ENCODE data around the gene CBLN4. TPM values are rescaled to one million over a fixed set of nuclear protein-coding genes. Genes with fewer than 3 reads are reported as not detected.

CBLN4 gene
- total and polyA plus RNA-seq, 2 of the 8 experiments (the other 6 are each of a cell fraction or from before 2014, with no cell fraction given) = 0.03 to 0.13 TPM

GRCh38 chr20:55974491-55975202 lies 30.7 kb downstream of the CBLN4 start:
- no peak overlapping the region for H4K5ac ChIP-seq (ENCODE audit: insufficient read length, low read depth, low read length)
- H4K20me1 ChIP-seq (replicated peaks in 1 of 2; ENCODE audit: control insufficient read depth in 1 of 2, insufficient read depth in 2 of 2, low read length in 2 of 2) = no peaks in the 10 kb centered on the region
- no peak overlapping the region for H4K91ac ChIP-seq (replicated peaks; ENCODE audit: insufficient read length, low read length)
- no peak overlapping the region for H3K27ac ChIP-seq (ENCODE audit: low read depth, low read length)
- no peaks in the 10 kb centered on the region for H3K36me3 ChIP-seq (ENCODE audit: control insufficient read depth in 2 of 4, insufficient read depth in 4 of 4, low read length in 3 of 4)
- no peaks in the 10 kb centered on the region for H3K4me1 ChIP-seq (replicated peaks in 1 of 4; ENCODE audit: control insufficient read depth in 3 of 4, insufficient read depth in 4 of 4, low read length in 3 of 4)
- H4K8ac ChIP-seq (ENCODE audit: extremely low read depth, insufficient read depth, low read length) = no peak overlapping the region
- DNase-seq (ENCODE audit: low read depth in 1 of 2, low spot score in 2 of 2) (no peak), FAIRE-seq (no peak)
- no peaks in the 10 kb centered on the region for H3K79me2 ChIP-seq (ENCODE audit: control insufficient read depth in 1 of 2, insufficient read depth in 2 of 2, low read length in 2 of 2)
- H2AK5ac ChIP-seq (ENCODE audit: low read depth, low read length) = no peak overlapping the region
- H3K23me2 ChIP-seq (ENCODE audit: low read depth, low read length) = no peaks in the 10 kb centered on the region; the same call in 1 of the 2 replicates
- no peak overlapping the region for H2BK120ac ChIP-seq (replicated peaks; ENCODE audit: low read depth, low read length)
- no peak overlapping the region for H2BK5ac ChIP-seq (ENCODE audit: low read depth, low read length)
- H2BK20ac ChIP-seq (ENCODE audit: low read length) = no peak overlapping the region
- no peak overlapping the region for H3K56ac ChIP-seq (replicated peaks; ENCODE audit: insufficient read length, low read depth, low read length)
- H3K18ac ChIP-seq (ENCODE audit: extremely low read depth, low read length) = no peak overlapping the region
- ChIA-PET POLR2A (ENCODE audit: partially characterized antibody) (no interaction called here), CTCF (ENCODE audit: partially characterized antibody) (no interaction called here)
- no peak overlapping the region for H2BK15ac ChIP-seq (ENCODE audit: low read length)
- no peak overlapping the region for H3K4me3 ChIP-seq (ENCODE audit: extremely low read depth in 1 of 4, insufficient read depth in 2 of 4, low read depth in 3 of 4, low read length in 4 of 4)
- peaks cover 56 to 86% of the 10 kb centered on the region in 2 experiments for H3K9me3 ChIP-seq (ENCODE audit: insufficient read depth in 2 of 2, low read depth in 1 of 2, low read length in 1 of 2)
- no peak overlapping the region for H3K9ac ChIP-seq (replicated peaks in 1 of 4; ENCODE audit: extremely low read depth in 1 of 4, low read depth in 3 of 4, low read length in 3 of 4)
- no peak overlapping the region for H2AFZ ChIP-seq (ENCODE audit: low read length)
- H3K4ac ChIP-seq (replicated peaks; ENCODE audit: insufficient read length, low read depth, low read length) = no peak overlapping the region
- no peaks in the 10 kb centered on the region for H3K27me3 ChIP-seq (replicated peaks in 1 of 4; ENCODE audit: control insufficient read depth in 3 of 4, extremely low read depth in 1 of 4, insufficient read depth in 3 of 4, low read length in 3 of 4)
- no peak overlapping the region for H3K14ac ChIP-seq (ENCODE audit: insufficient read length)
- 71% methylated on average over 2 of the region's 2 CpGs; no CpG with 5 or more reads in 1 of the 2 experiments for WGBS, 2 experiments (ENCODE audit: extremely low coverage in 1 of 2, insufficient coverage in 1 of 2, insufficient read length in 1 of 2, insufficient replicate concordance in 2 of 2, low coverage in 1 of 2, low lambda C conversion rate in 2 of 2, missing lambda C conversion rate in 1 of 2)
- H3K4me2 ChIP-seq (ENCODE audit: insufficient read depth in 1 of 2, low read depth in 2 of 2, low read length in 2 of 2) = no peak overlapping the region
- no peak overlapping the region for H3K23ac ChIP-seq (ENCODE audit: insufficient read length)
- H3K79me1 ChIP-seq (ENCODE audit: low read depth, low read length) = no peaks in the 10 kb centered on the region
- H2BK12ac ChIP-seq (ENCODE audit: low read depth, low read length) = no peak overlapping the region
- TF ChIP-seq MAFK (IDR thresholded peaks at IDR 0.05; ENCODE audit: low read depth, low read length) (no peak), SIX5 (IDR thresholded peaks at IDR 0.05; ENCODE audit: low read depth, low read length) (no peak), GTF2F1 (IDR thresholded peaks at IDR 0.05; ENCODE audit: borderline replicate concordance, low read depth, low read length) (no peak), NANOG (IDR thresholded peaks at IDR 0.05; ENCODE audit: insufficient read depth, low read depth, low read length, poor library complexity, severe bottlenecking) (no peak), NRF1 (IDR thresholded peaks at IDR 0.05; ENCODE audit: low read depth, low read length) (no peak), CBX5 (IDR thresholded peaks at IDR 0.05; ENCODE audit: low read depth, low read length) (no peak), POLR2AphosphoS5 (IDR thresholded peaks at IDR 0.05; ENCODE audit: low read depth, low read length) (no peak), KDM1A (IDR thresholded peaks at IDR 0.05; ENCODE audit: borderline replicate concordance, low read length) (no peak), JUN (IDR thresholded peaks at IDR 0.05; ENCODE audit: low read depth, low read length) (no peak), FOSL1 (IDR thresholded peaks at IDR 0.05; ENCODE audit: insufficient read depth, low read depth, low read length) (no peak), RFX5 (IDR thresholded peaks at IDR 0.05; ENCODE audit: borderline replicate concordance, low read depth, low read length) (no peak), RAD21 (IDR thresholded peaks at IDR 0.05 in 1 of 2, conservative IDR thresholded peaks at IDR 0.05 in 1 of 2; ENCODE audit: low read depth in 2 of 2, low read length in 2 of 2) (no peak), BRCA1 (IDR thresholded peaks at IDR 0.05; ENCODE audit: low read depth, low read length) (no peak), RXRA (IDR thresholded peaks at IDR 0.05; ENCODE audit: insufficient read depth, low read depth, low read length) (no peak)

Measured in H1 (cell line).